ENCODE data around the gene SKIC2.

The SKIC2 gene

GRCh38 chr6:31945154-31945506 lies 13.8 kb upstream of the SKIC2 start:
- Histone ChIP-seq H3K9me3 (ENCODE audit: control insufficient read depth, low read length) (no peaks in the 10 kb centered on the region), H3K27me3 (ENCODE audit: control insufficient read depth, insufficient read depth, low read length, poor library complexity, severe bottlenecking) (no peaks in the 10 kb centered on the region), H3K27ac (ENCODE audit: insufficient read depth, low read depth, low read length, poor library complexity, severe bottlenecking) (no peak overlapping the region), H3K4me1 (ENCODE audit: control insufficient read depth, insufficient read depth, low read length) (peaks cover 8% of the 10 kb centered on the region), H3K4me3 (ENCODE audit: insufficient read depth, low read depth, low read length) (no peak overlapping the region), H3K36me3 (ENCODE audit: control insufficient read depth, insufficient read depth, low read length) (no peaks in the 10 kb centered on the region)
- WGBS, 2 experiments = 89 to 91% methylated on average over 9 of the region's 9 CpGs

DNA sequence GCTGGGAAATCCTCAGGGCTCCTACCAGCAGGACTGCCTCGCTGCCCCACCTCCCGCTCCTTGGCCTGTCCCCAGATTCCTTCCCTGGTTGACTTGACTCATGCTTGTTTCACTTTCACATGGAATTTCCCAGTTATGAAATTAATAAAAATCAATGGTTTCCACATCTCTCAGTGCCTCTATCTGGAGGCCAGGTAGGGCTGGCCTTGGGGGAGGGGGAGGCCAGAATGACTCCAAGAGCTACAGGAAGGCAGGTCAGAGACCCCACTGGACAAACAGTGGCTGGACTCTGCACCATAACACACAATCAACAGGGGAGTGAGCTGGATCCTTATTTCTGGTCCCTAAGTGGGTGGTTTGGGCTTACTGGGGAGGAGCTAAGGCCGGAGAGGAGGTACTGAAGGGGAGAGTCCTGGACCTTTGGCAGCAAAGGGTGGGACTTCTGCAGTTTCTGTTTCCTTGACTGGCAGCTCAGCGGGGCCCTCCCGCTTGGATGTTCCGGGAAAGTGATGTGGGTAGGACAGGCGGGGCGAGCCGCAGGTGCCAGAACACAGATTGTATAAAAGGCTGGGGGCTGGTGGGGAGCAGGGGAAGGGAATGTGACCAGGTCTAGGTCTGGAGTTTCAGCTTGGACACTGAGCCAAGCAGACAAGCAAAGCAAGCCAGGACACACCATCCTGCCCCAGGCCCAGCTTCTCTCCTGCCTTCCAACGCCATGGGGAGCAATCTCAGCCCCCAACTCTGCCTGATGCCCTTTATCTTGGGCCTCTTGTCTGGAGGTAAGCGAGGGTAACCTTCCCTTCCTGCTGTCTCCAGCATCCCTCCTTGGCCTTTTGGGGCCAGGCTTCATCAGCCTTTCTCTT lies 13.2 kb upstream of the SKIC2 start, which contains the start of gene CFB:
Gene CFB, plus strand, starts transcription at position 589 of the 863 bp plus-strand sequence. Its CDS starts 127 bp downstream, at position 716.
- H3K27me3 ChIP-seq (ENCODE audit: control insufficient read depth, insufficient read depth, low read length, poor library complexity, severe bottlenecking) = no peaks in the 10 kb centered on the region
- no peaks in the 10 kb centered on the region for H3K9me3 ChIP-seq (ENCODE audit: control insufficient read depth, low read length)
- peaks cover 8% of the 10 kb centered on the region for H3K4me1 ChIP-seq (ENCODE audit: control insufficient read depth, insufficient read depth, low read length)
- 68 to 73% methylated on average over 11 of the region's 11 CpGs for WGBS, 2 experiments
- H3K4me3 ChIP-seq (ENCODE audit: insufficient read depth, low read depth, low read length) = no peak within 1 kb of the TSS
- H3K27ac ChIP-seq (ENCODE audit: insufficient read depth, low read depth, low read length, poor library complexity, severe bottlenecking) = no peak within 1 kb of the TSS
- H3K36me3 ChIP-seq (ENCODE audit: control insufficient read depth, insufficient read depth, low read length) = no peaks in the 10 kb centered on the region

DNA sequence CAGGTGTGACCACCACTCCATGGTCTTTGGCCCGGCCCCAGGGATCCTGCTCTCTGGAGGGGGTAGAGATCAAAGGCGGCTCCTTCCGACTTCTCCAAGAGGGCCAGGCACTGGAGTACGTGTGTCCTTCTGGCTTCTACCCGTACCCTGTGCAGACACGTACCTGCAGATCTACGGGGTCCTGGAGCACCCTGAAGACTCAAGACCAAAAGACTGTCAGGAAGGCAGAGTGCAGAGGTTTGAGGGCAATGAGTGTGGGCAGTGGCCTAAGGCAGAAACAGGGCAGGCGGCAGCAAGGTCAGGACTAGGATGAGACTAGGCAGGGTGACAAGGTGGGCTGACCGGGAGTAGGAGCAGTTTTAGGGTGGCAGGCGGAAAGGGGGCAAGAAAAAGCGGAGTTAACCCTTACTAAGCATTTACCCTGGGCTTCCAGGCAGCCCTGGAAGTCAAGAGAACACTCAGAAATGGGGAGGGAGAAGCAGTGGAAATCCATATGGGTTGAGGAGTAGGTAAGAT lies 12.5 kb upstream of the SKIC2 start:
- 89 to 92% methylated on average over 11 of the region's 11 CpGs for WGBS, 2 experiments
- Histone ChIP-seq H3K27ac (ENCODE audit: insufficient read depth, low read depth, low read length, poor library complexity, severe bottlenecking) (no peak overlapping the region), H3K36me3 (ENCODE audit: control insufficient read depth, insufficient read depth, low read length) (peaks cover 1% of the 10 kb centered on the region), H3K4me1 (ENCODE audit: control insufficient read depth, insufficient read depth, low read length) (peaks cover 8% of the 10 kb centered on the region), H3K9me3 (ENCODE audit: control insufficient read depth, low read length) (no peaks in the 10 kb centered on the region), H3K27me3 (ENCODE audit: control insufficient read depth, insufficient read depth, low read length, poor library complexity, severe bottlenecking) (no peaks in the 10 kb centered on the region), H3K4me3 (ENCODE audit: insufficient read depth, low read depth, low read length) (no peak overlapping the region)

- no peaks in the 10 kb centered on the region for H3K9me3 ChIP-seq (ENCODE audit: control insufficient read depth, low read length)
- peaks cover 9% of the 10 kb centered on the region for H3K36me3 ChIP-seq (ENCODE audit: control insufficient read depth, insufficient read depth, low read length)
- no peaks in the 10 kb centered on the region for H3K27me3 ChIP-seq (ENCODE audit: control insufficient read depth, insufficient read depth, low read length, poor library complexity, severe bottlenecking)
- no peak overlapping the region for H3K27ac ChIP-seq (ENCODE audit: insufficient read depth, low read depth, low read length, poor library complexity, severe bottlenecking)
- H3K4me1 ChIP-seq (ENCODE audit: control insufficient read depth, insufficient read depth, low read length) = peaks cover 8% of the 10 kb centered on the region
- H3K4me3 ChIP-seq (ENCODE audit: insufficient read depth, low read depth, low read length) = no peak overlapping the region
- 88 to 90% methylated on average over 24 of the region's 24 CpGs for WGBS, 2 experiments
These were observed 11.8 kb upstream of the SKIC2 start for GRCh38 chr6:31947070-31947675.

DNA sequence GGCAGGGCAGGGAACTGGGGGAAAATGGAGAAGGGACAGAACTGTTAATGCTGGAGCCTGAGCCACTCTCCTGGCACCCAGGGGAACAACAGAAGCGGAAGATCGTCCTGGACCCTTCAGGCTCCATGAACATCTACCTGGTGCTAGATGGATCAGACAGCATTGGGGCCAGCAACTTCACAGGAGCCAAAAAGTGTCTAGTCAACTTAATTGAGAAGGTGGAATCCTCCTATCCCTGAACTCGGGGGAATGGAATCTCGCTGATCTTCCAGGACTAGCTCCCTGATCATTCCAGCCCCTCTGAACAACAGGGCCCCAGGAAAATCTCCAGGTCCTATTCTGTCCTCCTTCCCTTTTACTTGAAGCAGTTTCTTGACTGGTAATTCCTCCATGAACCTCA lies 11.1 kb upstream of the SKIC2 start:
- H3K27ac ChIP-seq (ENCODE audit: insufficient read depth, low read depth, low read length, poor library complexity, severe bottlenecking) = no peak overlapping the region
- no peak overlapping the region for H3K4me3 ChIP-seq (ENCODE audit: insufficient read depth, low read depth, low read length)
- WGBS, 2 experiments = 81 to 84% methylated on average over 4 of the region's 4 CpGs
- peaks cover 8% of the 10 kb centered on the region for H3K4me1 ChIP-seq (ENCODE audit: control insufficient read depth, insufficient read depth, low read length)
- H3K9me3 ChIP-seq (ENCODE audit: control insufficient read depth, low read length) = no peaks in the 10 kb centered on the region
- no peaks in the 10 kb centered on the region for H3K27me3 ChIP-seq (ENCODE audit: control insufficient read depth, insufficient read depth, low read length, poor library complexity, severe bottlenecking)
- H3K36me3 ChIP-seq (ENCODE audit: control insufficient read depth, insufficient read depth, low read length) = peaks cover 9% of the 10 kb centered on the region

- Histone ChIP-seq H3K4me1 (ENCODE audit: control insufficient read depth, insufficient read depth, low read length) (peaks cover 8% of the 10 kb centered on the region), H3K27me3 (ENCODE audit: control insufficient read depth, insufficient read depth, low read length, poor library complexity, severe bottlenecking) (no peaks in the 10 kb centered on the region), H3K27ac (ENCODE audit: insufficient read depth, low read depth, low read length, poor library complexity, severe bottlenecking) (no peak overlapping the region), H3K4me3 (ENCODE audit: insufficient read depth, low read depth, low read length) (no peak overlapping the region), H3K9me3 (ENCODE audit: control insufficient read depth, low read length) (no peaks in the 10 kb centered on the region), H3K36me3 (ENCODE audit: control insufficient read depth, insufficient read depth, low read length) (peaks cover 9% of the 10 kb centered on the region)
- 88 to 92% methylated on average over 5 of the region's 5 CpGs for WGBS, 2 experiments
These were observed 10.7 kb upstream of the SKIC2 start for GRCh38 chr6:31948306-31948705.

DNA sequence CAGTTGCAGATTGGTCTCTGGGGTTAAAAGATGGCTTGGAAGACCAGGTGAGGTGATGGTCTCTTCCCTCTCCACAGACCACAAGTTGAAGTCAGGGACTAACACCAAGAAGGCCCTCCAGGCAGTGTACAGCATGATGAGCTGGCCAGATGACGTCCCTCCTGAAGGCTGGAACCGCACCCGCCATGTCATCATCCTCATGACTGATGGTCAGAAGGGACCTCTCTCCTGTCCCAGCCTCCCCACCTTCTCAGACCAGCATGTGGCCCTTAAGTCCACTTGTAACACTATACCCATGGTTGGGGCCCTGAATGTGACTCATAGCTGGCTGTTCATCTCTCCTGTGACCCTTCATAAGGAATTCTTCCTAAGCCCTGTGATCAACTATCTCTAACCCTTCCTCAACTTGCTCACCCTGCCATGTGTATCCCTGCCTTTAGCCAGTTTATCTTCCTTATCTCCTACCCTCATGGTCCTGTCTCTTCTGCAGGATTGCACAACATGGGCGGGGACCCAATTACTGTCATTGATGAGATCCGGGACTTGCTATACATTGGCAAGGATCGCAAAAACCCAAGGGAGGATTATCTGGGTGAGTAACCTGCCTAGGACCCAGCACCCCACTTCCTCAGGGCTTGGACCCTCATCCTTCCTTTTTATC lies 10.1 kb upstream of the SKIC2 start:
- Histone ChIP-seq H3K36me3 (ENCODE audit: control insufficient read depth, insufficient read depth, low read length) (peaks cover 9% of the 10 kb centered on the region), H3K4me1 (ENCODE audit: control insufficient read depth, insufficient read depth, low read length) (peaks cover 8% of the 10 kb centered on the region)
- WGBS, 2 experiments = 91 to 95% methylated on average over 6 of the region's 6 CpGs

DNA sequence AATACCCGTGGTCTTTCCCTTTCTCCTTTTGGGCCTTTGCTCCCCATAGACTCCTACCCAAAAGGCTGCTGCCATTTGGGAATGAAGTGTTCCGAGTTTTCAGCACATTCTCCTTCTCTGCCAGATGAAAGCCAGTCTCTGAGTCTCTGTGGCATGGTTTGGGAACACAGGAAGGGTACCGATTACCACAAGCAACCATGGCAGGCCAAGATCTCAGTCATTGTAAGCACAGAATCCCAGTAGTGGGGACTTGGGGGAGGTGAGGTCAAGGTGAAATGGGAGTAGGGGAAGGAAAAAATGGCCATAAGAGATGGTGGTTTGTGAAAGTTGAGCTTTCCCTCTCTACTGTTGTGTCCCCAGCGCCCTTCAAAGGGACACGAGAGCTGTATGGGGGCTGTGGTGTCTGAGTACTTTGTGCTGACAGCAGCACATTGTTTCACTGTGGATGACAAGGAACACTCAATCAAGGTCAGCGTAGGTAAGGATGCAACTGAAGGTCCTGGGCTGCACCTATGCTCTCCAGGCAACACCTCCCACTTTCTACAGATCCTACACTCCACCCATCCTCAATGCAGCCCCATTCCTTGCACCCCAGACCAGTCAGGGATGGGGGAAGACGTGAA lies 8.9 kb upstream of the SKIC2 start:
- H3K9me3 ChIP-seq (ENCODE audit: control insufficient read depth, low read length) = no peaks in the 10 kb centered on the region
- no peak overlapping the region for H3K27ac ChIP-seq (ENCODE audit: insufficient read depth, low read depth, low read length, poor library complexity, severe bottlenecking)
- H3K36me3 ChIP-seq (ENCODE audit: control insufficient read depth, insufficient read depth, low read length) = peaks cover 19% of the 10 kb centered on the region
- peaks cover 8% of the 10 kb centered on the region for H3K4me1 ChIP-seq (ENCODE audit: control insufficient read depth, insufficient read depth, low read length)
- no peaks in the 10 kb centered on the region for H3K27me3 ChIP-seq (ENCODE audit: control insufficient read depth, insufficient read depth, low read length, poor library complexity, severe bottlenecking)
- no peak overlapping the region for H3K4me3 ChIP-seq (ENCODE audit: insufficient read depth, low read depth, low read length)
- WGBS, 2 experiments = 93 to 96% methylated on average over 6 to 7 of the region's 7 CpGs

More for the DNA sequence above, 10.1 kb upstream of the SKIC2 start:
- H3K27ac ChIP-seq (ENCODE audit: insufficient read depth, low read depth, low read length, poor library complexity, severe bottlenecking) = no peak overlapping the region
- H3K9me3 ChIP-seq (ENCODE audit: control insufficient read depth, low read length) = no peaks in the 10 kb centered on the region
- no peaks in the 10 kb centered on the region for H3K27me3 ChIP-seq (ENCODE audit: control insufficient read depth, insufficient read depth, low read length, poor library complexity, severe bottlenecking)
- no peak overlapping the region for H3K4me3 ChIP-seq (ENCODE audit: insufficient read depth, low read depth, low read length)

DNA sequence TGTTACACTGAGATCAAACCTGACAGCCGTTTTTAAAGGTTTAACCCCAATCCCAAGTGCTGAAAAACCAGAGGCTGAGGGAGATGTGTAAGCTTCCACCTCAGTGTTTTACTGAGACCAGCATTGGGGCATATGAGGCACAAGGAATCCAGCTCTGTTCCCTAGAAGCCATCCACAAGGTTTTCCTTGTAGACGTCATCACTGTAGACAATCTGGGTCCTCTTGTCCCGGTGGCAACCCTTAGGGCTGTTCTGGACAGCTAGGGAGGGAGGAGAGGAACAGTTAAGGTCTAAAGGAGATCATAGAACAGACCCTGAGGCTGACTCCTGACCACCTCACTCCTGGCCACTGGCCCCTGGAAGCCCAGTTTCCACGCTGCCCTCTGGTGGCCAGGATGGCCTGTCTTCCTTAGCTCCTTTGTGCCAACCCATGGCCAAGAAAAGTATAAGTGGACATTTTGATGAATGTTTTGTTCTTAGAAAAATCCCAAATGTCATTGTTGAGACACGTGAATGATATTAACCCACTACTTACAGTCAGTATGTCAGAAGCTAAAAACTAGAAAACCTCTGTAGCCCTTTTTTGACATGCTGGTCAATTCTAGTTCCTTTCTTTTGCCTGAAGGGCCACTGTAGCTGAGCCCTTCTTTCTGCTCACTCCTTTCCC lies 6.7 kb upstream of the SKIC2 start:
- 76 to 78% methylated on average over 5 of the region's 5 CpGs for WGBS, 2 experiments
- H3K27me3 ChIP-seq (ENCODE audit: control insufficient read depth, insufficient read depth, low read length, poor library complexity, severe bottlenecking) = no peaks in the 10 kb centered on the region
- no peak overlapping the region for H3K27ac ChIP-seq (ENCODE audit: insufficient read depth, low read depth, low read length, poor library complexity, severe bottlenecking)
- no peak overlapping the region for H3K4me3 ChIP-seq (ENCODE audit: insufficient read depth, low read depth, low read length)
- H3K36me3 ChIP-seq (ENCODE audit: control insufficient read depth, insufficient read depth, low read length) = peaks cover 34% of the 10 kb centered on the region
- no peaks in the 10 kb centered on the region for H3K4me1 ChIP-seq (ENCODE audit: control insufficient read depth, insufficient read depth, low read length)
- no peaks in the 10 kb centered on the region for H3K9me3 ChIP-seq (ENCODE audit: control insufficient read depth, low read length)
